A673 (cell line): ENCODE results near the gene CSRP1.

Experiments
- CTCF ChIP-seq: fragments of 300-800, 200-600 bp; sonication (generic); conservative IDR thresholded peaks from 2 replicates; pipeline ENCODE4 v1.5.1; 2017; ENCODE audit warnings: low read depth, mild to moderate bottlenecking, antibody characterized with exemption, low read length, moderate library complexity, mixed read lengths
- EZH2 ChIP-seq: fragments of 200-600 bp; sonication (generic); IDR thresholded peaks from 2 replicates; pipeline ENCODE4 v1.6.1; 2017; ENCODE audit warnings: borderline replicate concordance, low read depth, mild to moderate bottlenecking, mixed read lengths, antibody characterized with exemption, low read length; ENCODE audit not compliant: poor library complexity, severe bottlenecking

GRCh38 chr1:201536558-201536957 is 29.6 kb upstream of the CSRP1 start:
- TF ChIP-seq CTCF (no peak), EZH2 (no peak)
